ENCODE data around the gene ERG.

ERG gene

GRCh38 chr21:38361324-38361723 is 137.0 kb downstream of the ERG start:
- in situ Hi-C loops (cut with MboI; ENCODE audit: low sequenced_read_pairs), result loop anchor here (25.0 kb wide), 1 partner anchor 649 kb away; no protein-coding TSS in a partner anchor

GRCh38 chr21:38359835-38360234 is 138.4 kb downstream of the ERG start:
- in situ Hi-C loops (cut with MboI; ENCODE audit: low sequenced_read_pairs), result loop anchor here (10.0 to 25.0 kb wide), 2 partner anchors 145 to 648 kb away; no protein-coding TSS in a partner anchor

- in situ Hi-C loops (cut with MboI; ENCODE audit: low sequenced_read_pairs), result loop anchor here (10.0 to 25.0 kb wide), 2 partner anchors 144 to 647 kb away; no protein-coding TSS in a partner anchor
Observed at GRCh38 chr21:38359090-38359489, 139.2 kb downstream of the ERG start.

GRCh38 chr21:38358666-38359065 is 139.6 kb downstream of the ERG start:
- in situ Hi-C loops (cut with MboI; ENCODE audit: low sequenced_read_pairs), result loop anchor here (10.0 to 25.0 kb wide), 2 partner anchors 144 to 646 kb away; no protein-coding TSS in a partner anchor

- in situ Hi-C loops (cut with MboI; ENCODE audit: low sequenced_read_pairs), result loop anchor here (10.0 to 25.0 kb wide), 2 partner anchors 143 to 646 kb away; no protein-coding TSS in a partner anchor
Observed at GRCh38 chr21:38358098-38358497, 140.2 kb downstream of the ERG start.

- in situ Hi-C loops (cut with MboI; ENCODE audit: low sequenced_read_pairs), result loop anchor here (10.0 to 25.0 kb wide), 2 partner anchors 142 to 645 kb away; no protein-coding TSS in a partner anchor
Observed at GRCh38 chr21:38356883-38357625, 141.2 kb downstream of the ERG start.

- in situ Hi-C loops (cut with MboI; ENCODE audit: low sequenced_read_pairs), result loop anchor here (10.0 to 25.0 kb wide), 2 partner anchors 141 to 644 kb away; no protein-coding TSS in a partner anchor
Observed at GRCh38 chr21:38355992-38356781, 142.1 kb downstream of the ERG start.

GRCh38 chr21:38355353-38355752 is 142.9 kb downstream of the ERG start:
- in situ Hi-C loops (cut with MboI; ENCODE audit: low sequenced_read_pairs), result loop anchor here (10.0 to 25.0 kb wide), 2 partner anchors 141 to 643 kb away; no protein-coding TSS in a partner anchor

GRCh38 chr21:38354746-38355145 is 143.5 kb downstream of the ERG start:
- in situ Hi-C loops (cut with MboI; ENCODE audit: low sequenced_read_pairs), result loop anchor here (10.0 to 25.0 kb wide), 2 partner anchors 140 to 642 kb away; no protein-coding TSS in a partner anchor

GRCh38 chr21:38354231-38354630 is 144.0 kb downstream of the ERG start:
- in situ Hi-C loops (cut with MboI; ENCODE audit: low sequenced_read_pairs), result loop anchor here (10.0 to 25.0 kb wide), 2 partner anchors 139 to 642 kb away; no protein-coding TSS in a partner anchor

- in situ Hi-C loops (cut with MboI; ENCODE audit: low sequenced_read_pairs), result loop anchor here (10.0 to 25.0 kb wide), 2 partner anchors 138 to 640 kb away; no protein-coding TSS in a partner anchor
Observed at GRCh38 chr21:38352536-38353219, 145.6 kb downstream of the ERG start.

GRCh38 chr21:38351961-38352521 is 146.2 kb downstream of the ERG start:
- in situ Hi-C loops (cut with MboI; ENCODE audit: low sequenced_read_pairs), result loop anchor here (10.0 to 25.0 kb wide), 2 partner anchors 137 to 640 kb away; no protein-coding TSS in a partner anchor

- in situ Hi-C loops (cut with MboI; ENCODE audit: low sequenced_read_pairs), result loop anchor here (10.0 to 25.0 kb wide), 2 partner anchors 137 to 639 kb away; no protein-coding TSS in a partner anchor
Observed at GRCh38 chr21:38351176-38351959, 146.9 kb downstream of the ERG start.

GRCh38 chr21:38350684-38351083 is 147.6 kb downstream of the ERG start:
- in situ Hi-C loops (cut with MboI; ENCODE audit: low sequenced_read_pairs), result loop anchor here (10.0 to 25.0 kb wide), 2 partner anchors 136 to 638 kb away; no protein-coding TSS in a partner anchor

GRCh38 chr21:38349977-38350376 is 148.3 kb downstream of the ERG start:
- in situ Hi-C loops (cut with MboI; ENCODE audit: low sequenced_read_pairs), result loop anchor here (10.0 to 25.0 kb wide), 3 partner anchors 135 to 638 kb away; no protein-coding TSS in a partner anchor

GRCh38 chr21:38349111-38349746 is 149.0 kb downstream of the ERG start:
- in situ Hi-C loops (cut with MboI; ENCODE audit: low sequenced_read_pairs), result loop anchor here (10.0 kb wide), 1 partner anchor 184 kb away; no protein-coding TSS in a partner anchor

- in situ Hi-C loops (cut with MboI; ENCODE audit: low sequenced_read_pairs), result loop anchor here (10.0 kb wide), 1 partner anchor 181 kb away; no protein-coding TSS in a partner anchor
Observed at GRCh38 chr21:38346286-38346685, 152.0 kb downstream of the ERG start.

GRCh38 chr21:38343691-38344090 is 154.6 kb downstream of the ERG start:
- in situ Hi-C loops (cut with MboI; ENCODE audit: low sequenced_read_pairs), result loop anchor here (10.0 kb wide), 1 partner anchor 179 kb away; no protein-coding TSS in a partner anchor
